ENCODE results near the gene SPCS3.

DNA sequence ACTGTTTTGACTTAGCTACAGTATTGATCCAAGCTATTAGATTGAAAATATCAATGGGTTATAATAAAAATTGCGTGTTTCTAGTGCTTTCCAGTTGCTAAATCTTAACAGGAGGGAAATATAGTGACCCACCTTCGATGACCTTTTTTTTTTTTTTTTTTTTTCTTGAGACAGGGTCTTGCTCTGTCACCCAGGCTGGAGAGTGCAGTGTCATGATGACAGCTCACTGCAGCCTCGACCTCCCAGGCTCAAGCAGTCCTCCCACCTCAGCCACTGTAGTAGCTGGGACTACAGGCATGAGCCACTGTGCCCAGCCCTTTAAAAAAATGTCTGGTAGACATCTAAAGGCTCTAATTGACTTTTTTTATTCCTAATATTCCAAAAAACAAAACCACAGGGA lies 47.0 kb upstream of the SPCS3 start:
- TF ChIP-seq, protein P1, sequence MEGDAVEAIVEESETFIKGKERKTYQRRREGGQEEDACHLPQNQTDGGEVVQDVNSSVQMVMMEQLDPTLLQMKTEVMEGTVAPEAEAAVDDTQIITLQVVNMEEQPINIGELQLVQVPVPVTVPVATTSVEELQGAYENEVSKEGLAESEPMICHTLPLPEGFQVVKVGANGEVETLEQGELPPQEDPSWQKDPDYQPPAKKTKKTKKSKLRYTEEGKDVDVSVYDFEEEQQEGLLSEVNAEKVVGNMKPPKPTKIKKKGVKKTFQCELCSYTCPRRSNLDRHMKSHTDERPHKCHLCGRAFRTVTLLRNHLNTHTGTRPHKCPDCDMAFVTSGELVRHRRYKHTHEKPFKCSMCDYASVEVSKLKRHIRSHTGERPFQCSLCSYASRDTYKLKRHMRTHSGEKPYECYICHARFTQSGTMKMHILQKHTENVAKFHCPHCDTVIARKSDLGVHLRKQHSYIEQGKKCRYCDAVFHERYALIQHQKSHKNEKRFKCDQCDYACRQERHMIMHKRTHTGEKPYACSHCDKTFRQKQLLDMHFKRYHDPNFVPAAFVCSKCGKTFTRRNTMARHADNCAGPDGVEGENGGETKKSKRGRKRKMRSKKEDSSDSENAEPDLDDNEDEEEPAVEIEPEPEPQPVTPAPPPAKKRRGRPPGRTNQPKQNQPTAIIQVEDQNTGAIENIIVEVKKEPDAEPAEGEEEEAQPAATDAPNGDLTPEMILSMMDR (IDR thresholded peaks at IDR 0.05) = no peak
- no peak for TF ChIP-seq POLR2A (IDR thresholded peaks at IDR 0.05)
